GM20000 (cell line): Measurements from ENCODE around the gene CDK14.

Experiments
- DNase-seq: peaks from one replicate; pipeline ENCODE4 v3.0.0; 2012; ENCODE audit warnings: low spot score
- CTCF ChIP-seq: IDR thresholded peaks from 2 replicates; pipeline ENCODE4 v1.5.1; 2012; ENCODE audit warnings: mild to moderate bottlenecking, control low read depth; ENCODE audit errors: extremely low read depth, missing control alignments

Gene CDK14

GRCh38 chr7:90828601-90829000, 232.5 kb downstream of the CDK14 start:
- DNase-seq = no peak
- no peak for TF ChIP-seq CTCF

- DNase-seq = no peak
- TF ChIP-seq CTCF = no peak
These were observed 234.2 kb downstream of the CDK14 start for GRCh38 chr7:90830308-90830707.

DNA sequence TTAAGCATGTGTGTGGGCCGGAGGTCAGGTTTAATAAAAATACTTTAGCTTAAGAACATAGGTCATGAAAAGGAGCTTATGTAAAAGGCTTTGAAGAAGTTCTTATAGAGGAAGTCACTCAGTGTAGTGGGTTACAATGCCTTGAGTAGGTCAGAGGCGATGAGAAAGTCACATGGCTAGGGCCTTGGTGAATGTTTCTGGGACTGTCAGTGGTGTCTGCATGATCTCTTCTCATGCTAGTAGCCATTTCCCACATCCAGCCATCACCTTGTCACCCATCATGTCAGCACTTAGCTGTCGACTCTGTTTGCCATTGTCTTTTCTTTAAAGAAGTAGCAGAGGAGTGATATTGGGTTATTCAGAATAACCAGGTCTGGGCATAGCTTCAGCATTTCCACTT, 236.6 kb downstream of the CDK14 start:
- no peak for TF ChIP-seq CTCF
- DNase-seq = no peak

DNA sequence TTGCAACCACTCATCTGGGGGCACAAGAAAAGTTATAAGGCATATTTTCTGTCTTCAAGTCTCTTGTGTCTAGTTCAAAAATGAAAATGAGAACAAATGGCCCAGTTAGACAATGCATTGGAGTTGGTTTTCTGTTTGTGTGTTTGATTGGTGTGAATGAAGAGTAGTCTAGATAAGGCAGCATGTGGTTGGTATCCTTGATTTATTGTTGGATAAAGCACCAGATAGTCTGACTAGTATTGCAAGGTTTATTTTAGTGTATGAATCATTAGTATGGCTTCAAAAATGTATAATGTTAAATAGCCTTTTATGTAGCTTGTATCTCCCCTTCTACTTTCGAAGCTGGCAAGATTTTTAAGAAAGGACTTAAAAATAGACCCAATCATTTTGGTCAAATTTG, 237.3 kb downstream of the CDK14 start:
- no peak for DNase-seq
- no peak for TF ChIP-seq CTCF

DNA sequence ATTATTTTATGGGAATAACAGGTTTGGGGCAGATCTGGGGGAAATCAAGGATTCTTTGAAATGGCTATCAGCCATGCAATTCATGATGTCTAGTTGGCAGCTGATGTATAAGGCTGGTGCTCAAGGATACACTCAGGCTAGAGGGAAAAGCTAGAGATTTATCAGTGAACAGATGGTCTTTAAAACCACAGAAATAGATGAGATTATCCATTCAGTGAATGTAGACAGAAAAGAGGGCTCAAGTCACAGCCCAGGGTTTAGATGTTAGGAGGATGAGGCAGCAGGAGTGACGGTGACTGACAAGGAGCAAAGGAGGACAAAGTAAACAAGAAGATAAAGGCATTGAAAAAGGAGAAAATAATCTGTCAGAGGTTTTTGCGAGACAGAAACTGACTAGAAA, 238.7 kb downstream of the CDK14 start:
- no peak for DNase-seq

GRCh38 chr7:90835861-90836260, 239.7 kb downstream of the CDK14 start:
- no peak for DNase-seq

More for the DNA sequence above, 238.7 kb downstream of the CDK14 start:
- TF ChIP-seq CTCF = no peak

DNA sequence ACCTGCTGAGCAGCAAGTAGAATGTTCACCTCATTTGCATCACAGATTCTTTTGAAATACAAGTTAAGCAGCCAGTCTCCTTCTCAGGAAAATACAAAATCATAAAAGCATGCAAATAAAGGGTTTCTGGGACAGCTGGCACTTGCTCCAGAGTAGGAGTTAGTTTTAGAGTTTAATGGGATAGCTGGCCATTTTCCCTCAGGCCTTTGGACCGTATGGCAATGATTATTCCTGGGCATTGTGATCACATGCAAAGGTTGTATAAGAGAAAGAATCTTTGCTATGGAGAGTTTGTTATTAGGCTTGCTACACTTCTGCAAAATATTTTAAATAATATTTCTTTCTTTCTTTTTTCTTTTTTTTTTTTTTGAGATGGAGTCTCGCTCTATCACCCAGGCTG, 240.8 kb downstream of the CDK14 start:
- no peak for DNase-seq
- no peak for TF ChIP-seq CTCF

More at GRCh38 chr7:90835861-90836260, 239.7 kb downstream of the CDK14 start:
- TF ChIP-seq CTCF = no peak

GRCh38 chr7:90838799-90839198, 242.7 kb downstream of the CDK14 start:
- no peak for TF ChIP-seq CTCF
- DNase-seq = no peak
